GM19328 (cell line): ENCODE measurements around the gene DPH1.
"Not testable (repeated sequence)": the region's sequence is repeated elsewhere in the genome, so short reads cannot be mapped to it uniquely, and the experiment has no call there.

ENCODE experiments used
- ATAC-seq: cut with Tn5 transposase; IDR thresholded peaks from one replicate; pipeline ENCODE4 v1.9.1; 2021; ENCODE audit warnings: mild to moderate bottlenecking, moderate library complexity; ENCODE audit not compliant: unreplicated experiment

DPH1 gene

DNA sequence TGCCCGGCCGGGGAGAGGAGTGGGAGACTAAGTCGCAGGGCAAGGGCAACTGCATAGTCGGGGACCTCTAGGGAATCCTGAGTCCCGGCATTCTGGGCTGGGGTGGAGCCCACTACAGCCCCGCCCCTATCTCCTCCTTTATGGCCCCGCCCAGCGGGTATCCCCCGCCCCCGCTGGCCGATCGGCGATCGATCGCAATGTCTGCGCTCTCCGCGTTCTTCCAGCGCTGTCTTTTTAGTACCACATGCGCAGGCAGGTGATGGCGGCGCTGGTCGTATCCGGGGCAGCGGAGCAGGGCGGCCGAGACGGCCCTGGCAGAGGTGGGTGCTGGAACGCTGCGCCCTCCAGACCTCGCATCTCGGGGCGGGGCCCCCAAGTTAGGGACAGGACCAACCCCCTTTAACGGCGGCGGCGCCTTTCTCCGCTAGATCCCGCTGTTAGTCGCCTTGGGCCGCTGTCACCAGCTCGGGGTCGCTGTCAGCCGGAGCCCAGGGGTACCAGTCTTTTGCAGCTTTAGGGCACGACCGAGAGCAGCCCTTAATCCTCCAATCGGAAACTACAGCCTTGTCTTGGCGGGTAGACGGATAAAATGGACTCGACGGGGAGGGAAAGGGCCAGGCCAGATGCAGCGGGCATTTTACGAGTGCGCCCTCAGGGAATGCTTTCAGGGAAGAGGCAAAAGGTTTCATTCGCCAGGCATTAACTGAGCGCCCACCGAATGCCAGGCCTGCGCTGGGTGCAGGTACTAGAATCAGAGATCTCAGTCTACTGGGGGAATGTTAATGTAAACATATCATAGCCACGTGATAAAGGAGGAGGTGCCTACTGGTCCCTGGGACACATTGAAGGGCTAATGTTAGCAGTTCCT is at the start of gene DPH1:
Gene DPH1, plus strand, starts transcription at position 243 of the 868 bp plus-strand sequence. Its CDS starts 17 bp downstream, at position 260.
- ATAC-seq = no peak

DNA sequence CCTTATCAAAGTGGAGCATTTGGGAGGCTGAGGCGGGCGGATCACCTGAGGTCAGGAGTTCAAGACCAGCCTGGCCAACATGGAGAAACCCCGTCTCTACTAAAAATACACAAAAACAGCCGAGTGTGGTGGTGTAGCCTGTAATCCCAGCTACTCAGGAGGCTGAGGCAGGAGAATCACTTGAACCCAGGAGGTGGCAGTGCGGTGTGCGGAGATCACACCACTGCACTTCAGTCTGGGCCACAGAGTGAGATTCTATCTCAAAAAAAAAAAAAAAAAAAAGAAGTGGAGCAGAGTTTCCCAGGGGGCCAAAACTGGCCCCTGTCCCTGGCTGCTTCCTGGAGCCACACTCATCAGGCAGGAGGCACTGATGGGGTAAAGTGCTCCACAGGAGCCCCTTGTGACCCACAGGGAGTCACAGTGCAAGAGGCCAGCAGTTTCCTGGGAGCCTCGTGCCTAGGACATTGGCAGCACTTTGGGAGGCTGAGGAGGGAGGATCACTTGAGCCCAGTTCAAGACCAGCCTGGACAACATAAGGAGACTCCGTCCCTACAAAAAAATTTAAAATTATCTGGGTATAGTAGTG is 49.2 kb upstream of the DPH1 start:
- no peak for ATAC-seq

- not testable (repeated sequence) for ATAC-seq
These were observed 47.1 kb upstream of the DPH1 start for GRCh38 chr17:1982793-1983366.

DNA sequence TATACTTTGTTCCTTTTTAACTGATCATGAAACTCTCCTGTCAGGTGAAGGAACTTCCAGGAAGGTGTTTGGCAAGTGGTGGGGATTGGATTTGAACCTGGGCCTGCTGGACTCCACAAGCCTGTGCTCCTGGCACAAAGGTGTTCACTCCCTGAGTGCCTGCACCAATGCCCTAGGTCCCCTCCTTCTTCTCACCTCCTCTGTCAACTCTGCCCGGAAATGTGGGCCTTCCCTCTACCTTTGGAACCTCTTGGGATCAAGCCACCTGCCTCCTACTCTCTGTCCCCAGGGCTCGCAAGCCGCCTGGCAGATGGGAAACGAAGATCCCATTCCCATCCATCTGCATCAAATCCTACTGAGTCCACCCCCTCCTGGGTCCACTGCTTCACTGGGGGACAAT is 44.9 kb upstream of the DPH1 start:
- ATAC-seq = no peak

- no peak for ATAC-seq
These were observed 44.3 kb upstream of the DPH1 start for GRCh38 chr17:1985686-1986085.

GRCh38 chr17:1986783-1987451 is 43.0 kb upstream of the DPH1 start:
- ATAC-seq = no peak

- ATAC-seq = no peak
These were observed 40.8 kb upstream of the DPH1 start for GRCh38 chr17:1989135-1989534.

- ATAC-seq = no peak
These were observed 37.4 kb upstream of the DPH1 start for GRCh38 chr17:1992541-1992940.

GRCh38 chr17:1994707-1995106 is 35.2 kb upstream of the DPH1 start:
- ATAC-seq = no peak

- no peak for ATAC-seq
These were observed 34.5 kb upstream of the DPH1 start for GRCh38 chr17:1995321-1995892.

GRCh38 chr17:1995907-1996799 is 33.8 kb upstream of the DPH1 start:
- ATAC-seq = no peak

DNA sequence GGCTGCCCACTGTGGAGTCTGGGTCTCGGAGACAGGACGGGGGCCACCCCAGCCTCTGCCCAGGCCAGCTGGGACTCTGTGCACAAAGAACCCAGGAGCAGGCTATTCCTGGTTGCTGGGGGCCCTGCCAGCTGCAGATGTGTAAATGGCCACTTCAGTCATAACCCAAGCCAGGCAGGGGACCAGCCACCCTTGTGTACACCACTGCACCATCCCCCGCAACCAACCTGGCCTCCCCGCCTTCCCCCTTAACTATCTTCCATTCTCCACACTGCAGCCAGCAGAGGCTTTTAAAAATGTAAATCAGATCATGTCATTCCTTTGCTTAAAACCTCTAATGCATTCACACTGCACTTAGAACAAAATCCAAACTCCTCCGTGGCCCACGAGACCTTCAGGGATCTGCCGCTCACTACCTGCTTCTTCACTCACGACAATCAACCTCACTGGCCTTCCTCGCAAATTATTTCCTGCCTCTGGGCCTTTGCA is 33.1 kb upstream of the DPH1 start:
- no peak for ATAC-seq

- ATAC-seq = no peak
These were observed 32.5 kb upstream of the DPH1 start for GRCh38 chr17:1997289-1997926.

- no peak for ATAC-seq
These were observed 31.8 kb upstream of the DPH1 start for GRCh38 chr17:1997927-1998742.

DNA sequence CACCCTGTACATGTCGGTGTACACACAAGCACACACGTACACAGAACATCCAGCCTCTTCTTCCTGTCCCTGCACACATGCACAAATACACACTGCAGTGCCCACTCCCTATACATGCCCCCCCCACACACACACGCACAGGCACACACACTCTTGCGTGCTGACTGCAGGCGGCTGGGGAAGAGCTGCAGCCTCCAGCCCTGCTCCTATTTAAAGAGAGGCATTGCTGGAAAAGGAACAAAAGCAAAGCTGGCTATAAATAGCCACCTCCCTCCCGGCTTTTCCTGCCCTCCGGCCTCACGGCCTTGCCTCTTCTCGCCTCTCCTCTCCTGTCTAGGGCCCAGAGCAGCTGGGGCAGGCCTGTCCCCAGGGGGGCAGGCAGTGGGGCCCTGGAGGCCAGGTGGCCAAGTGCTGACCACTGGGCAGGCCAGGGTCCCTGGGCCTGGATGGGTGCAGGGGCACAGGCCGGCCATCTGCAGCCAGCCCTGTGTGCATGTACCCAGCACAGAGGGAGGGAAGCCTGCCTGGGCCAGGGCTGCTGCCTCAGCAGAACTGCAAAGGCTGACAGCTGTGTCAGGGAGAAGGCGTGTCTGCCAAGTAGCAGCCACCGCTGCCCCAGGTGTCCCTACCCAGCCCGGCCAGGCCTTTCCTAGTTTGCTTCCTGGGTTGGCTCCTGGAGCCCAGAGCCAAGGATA is 30.2 kb upstream of the DPH1 start:
- no peak for ATAC-seq

GRCh38 chr17:2002767-2003329 is 27.1 kb upstream of the DPH1 start:
- no peak for ATAC-seq

DNA sequence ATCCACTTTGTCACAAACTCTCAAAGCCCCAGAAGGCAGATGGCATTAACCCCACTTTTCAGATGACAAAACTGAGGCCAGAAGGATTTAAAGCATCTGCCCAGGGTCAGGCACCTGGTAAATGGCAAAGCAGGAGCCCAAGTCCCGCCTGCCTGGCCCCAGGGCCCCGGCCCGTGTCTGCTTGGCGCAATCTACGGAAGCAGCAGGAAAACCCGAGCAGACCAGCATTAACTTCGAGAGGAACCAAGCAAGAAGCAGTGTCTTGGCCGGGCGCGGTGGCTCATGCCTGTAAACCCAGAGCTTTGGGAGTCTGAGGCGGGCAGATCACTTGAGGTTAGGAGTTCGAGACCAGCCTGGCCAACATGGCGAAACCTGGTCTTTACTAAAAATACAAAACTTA is 26.4 kb upstream of the DPH1 start:
- no peak for ATAC-seq

DNA sequence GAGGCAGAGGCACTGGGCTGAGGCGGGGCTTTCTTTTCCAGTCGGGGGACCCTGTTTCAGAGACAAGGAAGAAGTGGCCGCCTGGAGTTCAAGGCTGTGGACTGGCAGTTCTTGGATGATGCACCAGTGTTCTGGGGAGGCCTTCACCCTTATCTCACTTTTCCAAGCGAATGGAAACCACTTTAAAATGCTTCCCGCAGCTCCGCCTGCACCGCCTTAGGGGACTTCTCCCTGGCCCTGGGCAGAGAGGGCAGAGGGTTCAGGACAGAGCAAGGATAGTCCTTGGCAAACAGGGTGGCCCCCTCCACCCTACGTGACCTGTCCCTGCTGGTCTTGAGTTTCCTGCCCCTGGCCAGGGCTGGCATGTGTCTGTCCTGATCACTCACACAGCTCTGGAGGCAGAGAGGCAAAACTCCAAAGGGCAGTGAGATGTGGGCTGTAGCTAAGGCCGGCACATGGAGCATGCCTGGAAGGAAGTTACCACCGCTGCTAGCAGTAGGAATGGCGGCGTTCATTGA is 25.5 kb upstream of the DPH1 start:
- no peak for ATAC-seq
